Nephron (organoid): ENCODE measurements around the gene GADD45B.

Experiments used
- H3K27ac Mint-ChIP-seq, 3 experiments: 2 replicates each; pipeline ENCODE4 v1.8.0; 2020; ENCODE audit warnings: mixed read lengths in 3 of 3, mild to moderate bottlenecking in 2 of 3, moderate library complexity in 1 of 3
- H3K27me3 Mint-ChIP-seq: 2 replicates; pipeline ENCODE4 v1.8.0; 2021; ENCODE audit warnings: low read depth, mild to moderate bottlenecking, moderate library complexity, mixed read lengths
- H3K36me3 Mint-ChIP-seq: 2 replicates; pipeline ENCODE4 v1.8.0; 2020; ENCODE audit warnings: low read depth, mixed read lengths
- H3K4me1 Mint-ChIP-seq: 2 replicates; pipeline ENCODE4 v1.8.0; 2020; ENCODE audit warnings: mixed read lengths
- H3K4me3 Mint-ChIP-seq, 3 experiments: 2 replicates each; pipeline ENCODE4 v1.8.0; 2020; ENCODE audit warnings: mild to moderate bottlenecking in 3 of 3, mixed read lengths in 3 of 3, moderate library complexity in 2 of 3
- H3K9me3 Mint-ChIP-seq: 2 replicates; pipeline ENCODE4 v1.8.0; 2020; ENCODE audit warnings: mixed read lengths
- CTCF ChIP-seq, 3 experiments: fragments of 200-600 bp; sonication (generic); IDR thresholded peaks; one replicate each; pipeline ENCODE4 v1.5.0; 2021; ENCODE audit warnings: antibody characterized with exemption in 3 of 3; ENCODE audit not compliant: unreplicated experiment in 3 of 3

GADD45B gene

GRCh38 chr19:2477141-2477710 lies 1.3 kb downstream of the GADD45B start:
- H3K4me3 Mint-ChIP-seq: peak overlapping the region; percentile 93 to 97 (median 96)
- H3K36me3 Mint-ChIP-seq: no peaks in the 10 kb centered on the region
- H3K4me1 Mint-ChIP-seq: peaks cover 19% of the 10 kb centered on the region
- H3K27ac Mint-ChIP-seq: peak overlapping the region in 1 of 3 experiments; percentile 48
- no peak for TF ChIP-seq CTCF (IDR thresholded peaks at IDR 0.05; ENCODE audit: unreplicated experiment in 3 of 3)
- H3K27me3 Mint-ChIP-seq: peaks cover 41% of the 10 kb centered on the region
- H3K9me3 Mint-ChIP-seq: no peaks in the 10 kb centered on the region

DNA sequence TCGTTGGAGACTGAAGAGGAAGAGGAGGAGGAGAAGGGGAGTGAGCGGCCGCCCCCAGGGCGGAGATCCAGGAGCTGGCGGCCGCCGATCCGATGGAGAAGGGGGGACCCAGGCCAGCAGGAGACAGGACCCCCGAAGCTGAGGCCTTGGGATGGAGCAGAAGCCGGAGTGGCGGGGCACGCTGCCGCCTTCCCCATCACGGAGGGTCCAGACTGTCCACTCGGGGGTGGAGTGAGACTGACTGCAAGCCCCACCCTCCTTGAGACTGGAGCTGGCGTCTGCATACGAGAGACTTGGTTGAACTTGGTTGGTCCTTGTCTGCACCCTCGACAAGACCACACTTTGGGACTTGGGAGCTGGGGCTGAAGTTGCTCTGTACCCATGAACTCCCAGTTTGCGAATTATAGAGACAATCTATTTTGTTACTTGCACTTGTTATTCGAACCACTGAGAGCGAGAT lies 1.8 kb downstream of the GADD45B start:
- H3K4me3 Mint-ChIP-seq: peak overlapping the region; percentile 93 to 97 (median 96)
- no peaks in the 10 kb centered on the region for H3K9me3 Mint-ChIP-seq
- peak overlapping the region; percentile 64 to 76 (median 66) for H3K27ac Mint-ChIP-seq
- peaks cover 41% of the 10 kb centered on the region for H3K27me3 Mint-ChIP-seq
- H3K36me3 Mint-ChIP-seq: no peaks in the 10 kb centered on the region
- H3K4me1 Mint-ChIP-seq: peaks cover 19% of the 10 kb centered on the region
- TF ChIP-seq CTCF (IDR thresholded peaks at IDR 0.05; ENCODE audit: unreplicated experiment in 3 of 3): no peak

DNA sequence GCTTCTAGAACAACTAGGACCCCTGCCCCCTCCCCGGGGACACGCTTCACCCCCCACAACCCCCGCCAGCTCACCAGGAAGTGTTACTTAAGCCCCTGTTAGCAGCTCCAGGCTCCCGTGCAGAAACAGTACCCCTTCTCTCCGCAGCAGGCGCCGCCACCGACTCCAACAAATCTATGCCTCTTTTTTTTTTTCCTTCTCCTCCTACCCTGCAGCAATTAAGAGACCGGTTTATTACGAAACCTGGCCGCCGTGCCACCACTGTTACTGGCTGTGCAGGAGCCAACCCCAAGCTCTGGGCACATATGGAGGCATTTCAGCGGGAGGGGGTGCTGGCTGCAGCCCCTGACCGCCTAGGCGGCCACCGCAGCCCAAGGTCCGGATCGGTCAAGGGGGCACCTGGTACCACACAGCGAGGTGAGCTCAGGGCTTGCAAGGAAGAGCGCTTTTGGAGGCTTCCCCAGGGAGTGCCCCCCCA lies 2.4 kb downstream of the GADD45B start:
- Mint-ChIP-seq H3K27me3 (peaks cover 41% of the 10 kb centered on the region), H3K36me3 (no peaks in the 10 kb centered on the region), H3K4me1 (peaks cover 19% of the 10 kb centered on the region), H3K9me3 (peaks cover 3% of the 10 kb centered on the region), H3K4me3 (peak overlapping the region; percentile 93 to 97 (median 96)), H3K27ac (peak overlapping the region; percentile 64 to 76 (median 66))
- peak; percentile 24 to 35 (median 33) for TF ChIP-seq CTCF (IDR thresholded peaks at IDR 0.05; ENCODE audit: unreplicated experiment in 3 of 3)

GRCh38 chr19:2478756-2479555 lies 3.0 kb downstream of the GADD45B start:
- TF ChIP-seq CTCF (IDR thresholded peaks at IDR 0.05; ENCODE audit: unreplicated experiment in 3 of 3): no peak
- Mint-ChIP-seq H3K9me3 (peaks cover 7% of the 10 kb centered on the region), H3K36me3 (no peaks in the 10 kb centered on the region), H3K4me3 (peak overlapping the region; percentile 93 to 97 (median 96)), H3K27me3 (peaks cover 45% of the 10 kb centered on the region), H3K27ac (peak overlapping the region in 2 of 3 experiments; percentile 64 to 76), H3K4me1 (peaks cover 19% of the 10 kb centered on the region)

DNA sequence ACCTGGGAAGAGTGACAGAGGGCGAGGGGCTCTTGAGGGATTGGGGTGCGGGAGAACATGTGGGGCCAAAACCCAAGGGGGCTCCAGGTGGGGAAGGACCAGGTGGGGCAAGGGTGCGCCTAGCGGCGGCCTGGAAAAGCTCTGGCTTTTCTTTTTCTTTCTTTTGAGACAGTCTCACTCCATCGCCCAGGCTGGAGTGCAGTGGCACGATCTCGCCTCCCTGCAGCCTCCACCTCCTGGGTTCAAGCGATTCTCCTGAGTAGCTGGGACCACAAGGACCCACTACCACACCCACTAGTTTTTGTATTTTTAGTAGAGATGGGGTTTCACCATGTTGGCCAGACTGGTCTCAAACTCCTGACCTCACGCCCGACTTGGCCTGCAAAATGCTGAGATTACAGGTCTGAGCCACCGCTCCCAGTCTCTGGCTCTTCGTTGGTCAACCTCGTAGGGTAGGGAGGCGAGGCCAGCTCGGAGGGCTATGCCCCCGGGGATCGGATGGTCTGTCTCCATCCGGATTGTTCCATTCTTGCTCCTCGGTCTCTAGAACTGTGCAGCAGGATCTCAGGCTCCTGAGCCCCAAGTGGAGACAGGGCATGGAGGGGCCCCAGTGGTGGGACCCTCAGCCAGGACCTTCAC lies 3.7 kb downstream of the GADD45B start:
- peaks cover 49% of the 10 kb centered on the region for H3K27me3 Mint-ChIP-seq
- peaks cover 8% of the 10 kb centered on the region for H3K9me3 Mint-ChIP-seq
- no peak overlapping the region for H3K27ac Mint-ChIP-seq

More for the DNA sequence above, 3.7 kb downstream of the GADD45B start:
- Mint-ChIP-seq H3K4me3 (peak overlapping the region; percentile 53 to 64 (median 56)), H3K36me3 (no peaks in the 10 kb centered on the region), H3K4me1 (peaks cover 19% of the 10 kb centered on the region)
- TF ChIP-seq CTCF (IDR thresholded peaks at IDR 0.05; ENCODE audit: unreplicated experiment in 3 of 3): peak in 1 of 3 experiments; percentile 27
